Fibroblast of villous mesenchyme (primary cell): Measurements from ENCODE around the gene UQCRC2. TPM values are rescaled to one million over a fixed set of nuclear protein-coding genes. Genes with fewer than 3 reads are reported as not detected.
A peak's percentile ranks its signal among the peaks of the same experiment; 100 is the strongest.
"Not testable (repeated sequence)": the region's sequence is repeated elsewhere in the genome, so short reads cannot be mapped to it uniquely, and the experiment has no call there.

Experiments used
- DNase-seq: peaks from one replicate; pipeline ENCODE4 v3.0.0-alpha.2; 2010; ENCODE audit warnings: low read depth
- H3K4me3 ChIP-seq: 2 replicates; pipeline ENCODE4 v1.5.1; 2011; ENCODE audit warnings: low read depth, mild to moderate bottlenecking, low read length
- total RNA-seq: library from RNA; depleted of rRNA; stranded (reverse); fragments of >200 nt; gene quantifications from 2 replicates; pipeline ENCODE4 v1.2.3, GENCODE V29; 2012
- TF ChIP-seq, protein P1 (sequence below): IDR thresholded peaks from 2 replicates; pipeline ENCODE4 v1.5.1; 2012; ENCODE audit warnings: low read depth, mild to moderate bottlenecking, low read length; ENCODE audit not compliant: insufficient read depth

UQCRC2 gene
- total RNA-seq, 1 donor, result 225 TPM

DNA sequence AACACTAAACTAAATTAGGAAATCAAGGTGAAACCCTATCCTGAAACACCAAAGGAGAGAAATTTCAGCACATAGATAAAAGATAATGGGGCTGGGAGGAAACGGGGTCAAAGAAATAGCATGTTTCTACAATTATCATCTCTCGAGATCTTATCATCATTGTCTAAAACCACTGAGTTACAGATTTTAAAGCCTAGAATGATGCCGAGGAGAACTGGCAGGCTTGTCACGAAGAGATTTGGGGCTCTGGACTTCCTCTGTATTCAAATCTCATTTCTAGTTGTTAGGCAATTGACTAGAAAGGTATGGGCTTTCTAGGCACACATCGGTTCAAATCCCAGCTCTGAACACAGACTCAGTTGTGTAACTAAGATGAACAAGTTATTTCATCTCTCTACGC, 38.5 kb downstream of the UQCRC2 start:
- no peak for DNase-seq
- TF ChIP-seq, protein P1, sequence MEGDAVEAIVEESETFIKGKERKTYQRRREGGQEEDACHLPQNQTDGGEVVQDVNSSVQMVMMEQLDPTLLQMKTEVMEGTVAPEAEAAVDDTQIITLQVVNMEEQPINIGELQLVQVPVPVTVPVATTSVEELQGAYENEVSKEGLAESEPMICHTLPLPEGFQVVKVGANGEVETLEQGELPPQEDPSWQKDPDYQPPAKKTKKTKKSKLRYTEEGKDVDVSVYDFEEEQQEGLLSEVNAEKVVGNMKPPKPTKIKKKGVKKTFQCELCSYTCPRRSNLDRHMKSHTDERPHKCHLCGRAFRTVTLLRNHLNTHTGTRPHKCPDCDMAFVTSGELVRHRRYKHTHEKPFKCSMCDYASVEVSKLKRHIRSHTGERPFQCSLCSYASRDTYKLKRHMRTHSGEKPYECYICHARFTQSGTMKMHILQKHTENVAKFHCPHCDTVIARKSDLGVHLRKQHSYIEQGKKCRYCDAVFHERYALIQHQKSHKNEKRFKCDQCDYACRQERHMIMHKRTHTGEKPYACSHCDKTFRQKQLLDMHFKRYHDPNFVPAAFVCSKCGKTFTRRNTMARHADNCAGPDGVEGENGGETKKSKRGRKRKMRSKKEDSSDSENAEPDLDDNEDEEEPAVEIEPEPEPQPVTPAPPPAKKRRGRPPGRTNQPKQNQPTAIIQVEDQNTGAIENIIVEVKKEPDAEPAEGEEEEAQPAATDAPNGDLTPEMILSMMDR, result no peak
- no peak overlapping the region for H3K4me3 ChIP-seq

DNA sequence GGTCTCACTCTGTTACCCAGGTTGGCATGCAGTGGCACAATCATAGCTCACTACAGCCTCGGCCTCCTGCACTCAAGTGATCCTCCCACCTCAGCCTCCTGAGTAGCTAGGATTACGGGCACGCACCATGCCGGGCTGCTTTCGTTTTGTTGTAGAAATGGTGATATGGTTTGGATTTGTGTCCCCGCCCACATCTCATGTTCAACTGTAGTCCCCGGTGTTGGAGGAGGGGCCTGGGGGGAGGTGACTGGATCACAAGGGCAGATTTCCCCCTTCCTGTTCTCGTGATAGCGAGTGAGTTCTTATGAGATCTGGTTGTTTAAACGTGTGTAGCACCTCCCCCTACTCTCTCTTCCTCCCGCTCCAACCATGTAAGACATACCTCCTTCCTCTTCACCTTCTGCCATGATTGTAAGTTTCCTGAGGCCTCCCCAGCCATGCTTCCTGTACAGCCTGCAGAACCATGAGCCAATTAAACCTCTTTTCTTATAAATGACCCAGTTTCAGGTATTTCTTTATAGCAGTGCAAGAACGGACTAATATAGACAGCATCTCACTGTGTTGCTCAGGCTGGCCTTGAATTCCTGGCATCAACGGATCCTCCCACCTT, 41.8 kb downstream of the UQCRC2 start:
- DNase-seq, result no peak
- H3K4me3 ChIP-seq, result no peak overlapping the region
- TF ChIP-seq, protein P1, result no peak

DNA sequence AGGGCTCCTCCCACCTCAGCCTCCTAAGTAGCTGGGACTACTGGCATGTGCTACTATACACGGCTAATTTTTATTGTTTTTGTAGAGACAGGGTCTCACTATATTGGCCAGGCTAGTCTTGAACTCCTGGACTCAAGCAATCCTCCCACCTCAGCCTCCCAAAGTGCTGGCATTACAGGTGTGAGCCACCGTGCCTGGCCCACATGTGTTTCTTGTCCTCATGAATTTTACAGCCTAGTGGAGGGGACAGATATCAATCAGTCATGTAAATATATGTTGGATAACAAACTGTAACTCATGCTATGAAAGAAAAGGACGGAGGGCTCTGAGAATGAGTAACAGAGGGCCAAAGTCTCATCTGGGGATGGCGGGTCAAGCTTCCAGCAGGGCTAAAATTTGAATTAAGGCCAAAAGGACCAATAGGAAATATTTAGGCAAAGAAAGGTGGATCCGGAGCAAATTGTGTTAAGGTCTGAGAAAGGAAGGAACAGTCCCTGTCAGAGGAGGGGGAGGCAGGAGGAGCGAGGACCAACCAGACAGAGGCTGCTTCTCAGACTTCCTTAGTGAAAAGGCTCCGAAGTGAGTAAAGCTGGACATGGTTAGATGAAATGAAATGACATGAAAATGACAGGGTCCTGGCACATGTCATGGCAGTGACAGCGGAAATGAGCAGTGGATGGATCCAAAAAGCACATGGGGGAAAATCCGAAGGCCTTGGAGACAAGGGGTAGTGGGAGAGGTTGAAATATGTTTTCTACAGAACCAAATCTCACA, 43.9 kb downstream of the UQCRC2 start:
- no peak for DNase-seq
- no peak overlapping the region for H3K4me3 ChIP-seq
- TF ChIP-seq, protein P1, result no peak

DNA sequence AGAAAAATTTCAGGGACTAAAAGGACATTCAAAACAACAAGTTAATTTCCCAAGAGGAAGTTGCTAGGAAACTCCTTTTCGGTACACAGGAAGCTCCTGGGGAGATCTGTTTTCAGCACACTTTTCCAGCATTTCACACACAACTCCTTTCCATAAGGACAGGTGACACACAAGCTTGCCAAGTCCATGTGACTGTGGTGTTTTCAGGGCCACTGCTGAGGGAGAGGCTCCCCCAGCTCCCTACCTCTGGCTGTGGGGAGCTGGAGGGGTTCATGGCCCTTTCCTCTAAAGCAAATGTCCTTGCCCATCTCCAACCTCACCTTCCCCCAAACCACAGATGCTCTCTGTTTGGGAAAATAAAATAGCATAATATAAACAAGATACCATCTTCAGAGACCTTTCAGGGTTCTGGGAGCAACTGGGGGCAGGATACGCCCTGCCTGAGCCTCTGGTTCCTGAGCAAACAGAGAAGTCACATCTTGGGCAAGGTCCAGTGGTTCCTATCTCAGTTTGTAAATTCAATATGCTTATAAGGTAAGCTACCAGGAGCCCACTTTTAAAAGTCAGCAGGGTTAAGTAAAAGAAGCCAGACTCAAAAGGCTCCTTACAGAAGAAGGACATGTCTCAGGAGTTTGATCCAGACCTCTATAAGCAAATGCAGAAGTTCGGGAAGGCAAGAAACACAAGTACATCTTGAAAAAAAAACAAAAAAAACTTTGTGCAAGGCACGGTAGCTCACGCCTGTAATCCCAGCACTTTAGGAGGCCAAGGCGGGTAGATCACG, 44.7 kb downstream of the UQCRC2 start:
- TF ChIP-seq, protein P1, result no peak
- no peak for DNase-seq
- no peak overlapping the region for H3K4me3 ChIP-seq

DNA sequence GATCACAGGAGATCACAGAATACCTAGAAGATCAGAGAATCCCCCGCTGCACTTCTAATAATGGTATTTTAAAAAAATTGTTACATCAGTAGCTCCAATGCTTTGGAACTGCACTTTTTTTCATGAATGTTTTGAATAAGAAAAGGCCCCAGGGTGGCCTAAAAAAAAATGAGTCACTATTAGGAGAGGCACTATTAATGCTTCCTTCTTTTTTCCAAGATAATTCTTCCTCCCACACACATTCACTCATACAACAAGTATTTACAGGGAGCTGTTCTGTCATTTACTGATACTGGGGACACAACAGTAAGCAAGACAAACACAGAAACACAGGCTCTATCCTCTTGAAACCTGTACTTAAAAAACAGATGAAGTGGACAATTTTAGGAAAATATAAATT, 48.4 kb downstream of the UQCRC2 start:
- no peak overlapping the region for H3K4me3 ChIP-seq
- DNase-seq, result peak; percentile 73
- TF ChIP-seq, protein P1, result no peak

DNA sequence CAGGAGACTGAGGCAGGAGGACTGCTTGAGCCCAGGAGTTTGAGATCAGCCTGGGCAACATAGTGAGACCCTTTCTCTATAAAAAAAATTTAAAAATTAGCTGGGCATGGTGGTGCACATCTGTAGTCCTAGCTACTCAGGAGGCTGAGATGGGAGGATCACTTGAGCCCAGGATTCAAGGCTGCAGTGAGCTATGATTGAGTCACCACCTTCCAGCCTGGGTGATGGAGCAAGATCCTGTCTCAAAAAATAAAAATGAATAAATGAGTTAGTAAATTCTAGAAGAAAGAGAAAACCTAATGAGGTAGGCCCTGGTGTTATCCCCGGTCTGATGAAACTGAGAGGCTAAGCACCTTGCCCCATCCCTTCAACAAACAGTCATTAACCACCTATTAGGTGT, 48.9 kb downstream of the UQCRC2 start:
- not testable (repeated sequence) for DNase-seq, H3K4me3 ChIP-seq

DNA sequence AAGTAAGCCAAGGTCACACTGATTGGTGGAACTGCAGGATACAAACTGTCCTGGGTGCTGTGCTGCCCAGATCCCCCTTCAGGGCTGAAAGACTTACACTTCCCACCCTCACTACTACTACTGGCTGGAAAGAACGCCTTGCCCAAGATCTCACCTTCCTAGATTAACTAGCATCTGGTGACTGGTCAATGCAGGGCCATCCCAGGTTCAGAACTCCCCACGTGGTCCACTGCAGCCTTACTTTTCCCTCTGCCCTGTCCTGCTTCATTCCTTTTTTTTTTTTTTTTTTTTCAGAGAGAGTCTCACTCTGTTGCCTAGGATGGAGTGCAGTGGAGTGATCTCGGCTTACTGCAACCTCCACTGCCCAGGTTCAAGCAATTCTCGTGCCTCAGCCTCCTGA, 50.0 kb downstream of the UQCRC2 start:
- no peak overlapping the region for H3K4me3 ChIP-seq
- TF ChIP-seq, protein P1, result no peak
- no peak for DNase-seq
